DND-41 (cell line): Measurements from ENCODE around the gene DIS3L2.

ENCODE experiments used
- ATAC-seq: fragments of 200-7000 bp; cut with Tn5 transposase; 3 replicates; pipeline ENCODE4 v1.9.1; 2021; ENCODE audit warnings: low read depth; ENCODE audit not compliant: insufficient read depth
- DNase-seq: peaks from one replicate; pipeline ENCODE4 v3.0.0-alpha.2; 2020
- H2AFZ ChIP-seq: 2 replicates; pipeline ENCODE4 v1.6.0; 2012; ENCODE audit warnings: low read depth, low read length
- H3K27ac ChIP-seq: 2 replicates; pipeline ENCODE4 v1.5.1; 2012; ENCODE audit warnings: low read length, inconsistent platforms
- H3K27me3 ChIP-seq: fragments of 200-600 bp; sonication (generic); 2 replicates; pipeline ENCODE4 v1.6.0; 2012; ENCODE audit warnings: low read length, mild to moderate bottlenecking, inconsistent platforms; ENCODE audit not compliant: insufficient read depth, poor library complexity
- H3K36me3 ChIP-seq: 2 replicates; pipeline ENCODE4 v1.5.1; 2012; ENCODE audit warnings: low read length, inconsistent platforms; ENCODE audit not compliant: insufficient read depth
- H3K4me1 ChIP-seq: 2 replicates; pipeline ENCODE4 v1.5.1; 2012; ENCODE audit warnings: mild to moderate bottlenecking, low read length; ENCODE audit not compliant: insufficient read depth
- H3K4me2 ChIP-seq: 2 replicates; pipeline ENCODE4 v1.6.0; 2012; ENCODE audit warnings: mild to moderate bottlenecking, moderate library complexity, low read length, inconsistent platforms; ENCODE audit not compliant: insufficient read depth
- H3K4me3 ChIP-seq, 2 experiments: fragments of 200-600 bp in 1 of 2; shearing (Covaris generic) in 1 of 2; 2 replicates each; pipeline ENCODE4 v1.5.1; 2012 to 2016; ENCODE audit warnings: inconsistent platforms in 2 of 2, low read length in 2 of 2, mild to moderate bottlenecking in 2 of 2, low read depth in 1 of 2, moderate library complexity in 1 of 2
- H3K79me2 ChIP-seq: 2 replicates; pipeline ENCODE4 v1.6.0; 2012; ENCODE audit warnings: low read length, inconsistent platforms; ENCODE audit not compliant: insufficient read depth
- H3K9ac ChIP-seq: 2 replicates; pipeline ENCODE4 v1.6.0; 2012; ENCODE audit warnings: low read depth, mild to moderate bottlenecking, inconsistent platforms, low read length, moderate library complexity
- H3K9me3 ChIP-seq: 2 replicates; pipeline ENCODE4 v1.5.1; 2012; ENCODE audit warnings: low read length, moderate library complexity, mild to moderate bottlenecking, inconsistent platforms; ENCODE audit not compliant: insufficient read depth, severe bottlenecking
- H4K20me1 ChIP-seq: 2 replicates; pipeline ENCODE4 v1.6.0; 2012; ENCODE audit warnings: low read length; ENCODE audit not compliant: insufficient read depth
- CTCF ChIP-seq: IDR thresholded peaks from 2 replicates; pipeline ENCODE4 v1.5.1; 2012; ENCODE audit warnings: borderline replicate concordance, low read length, moderate library complexity, mild to moderate bottlenecking; ENCODE audit not compliant: poor library complexity, severe bottlenecking; ENCODE audit errors: extremely low read depth
- EZH2 ChIP-seq: IDR thresholded peaks from 3 replicates; pipeline ENCODE4 v1.6.1; 2012; ENCODE audit warnings: borderline replicate concordance, low read depth, mild to moderate bottlenecking, moderate library complexity, low read length, inconsistent platforms; ENCODE audit not compliant: severe bottlenecking

The DIS3L2 gene

GRCh38 chr2:232228971-232229894 lies 267.7 kb downstream of the DIS3L2 start:
- H3K36me3 ChIP-seq = no peaks in the 10 kb centered on the region
- H3K9ac ChIP-seq = no peak overlapping the region
- no peaks in the 10 kb centered on the region for H3K27me3 ChIP-seq
- H2AFZ ChIP-seq = no peak overlapping the region
- H3K4me2 ChIP-seq = no peak overlapping the region
- no peaks in the 10 kb centered on the region for H3K9me3 ChIP-seq
- ATAC-seq (no peak), DNase-seq (no peak)
- peaks cover 11% of the 10 kb centered on the region for H3K4me1 ChIP-seq
- no peak overlapping the region for H3K4me3 ChIP-seq
- no peaks in the 10 kb centered on the region for H3K79me2 ChIP-seq
- no peaks in the 10 kb centered on the region for H4K20me1 ChIP-seq
- H3K27ac ChIP-seq = no peak overlapping the region
- TF ChIP-seq EZH2 = no peak
- no peak for TF ChIP-seq CTCF

- no peaks in the 10 kb centered on the region for H4K20me1 ChIP-seq
Measured at GRCh38 chr2:232229911-232230310, 268.4 kb downstream of the DIS3L2 start.

GRCh38 chr2:232230560-232230959 lies 269.0 kb downstream of the DIS3L2 start:
- Histone ChIP-seq H3K79me2 (no peaks in the 10 kb centered on the region), H3K27ac (no peak overlapping the region), H2AFZ (no peak overlapping the region), H3K9me3 (no peaks in the 10 kb centered on the region), H3K4me1 (peaks cover 11% of the 10 kb centered on the region), H3K9ac (no peak overlapping the region), H3K4me3 (no peak overlapping the region), H3K27me3 (no peaks in the 10 kb centered on the region), H4K20me1 (no peaks in the 10 kb centered on the region), H3K36me3 (no peaks in the 10 kb centered on the region), H3K4me2 (no peak overlapping the region)
- TF ChIP-seq CTCF (peak; percentile 44), EZH2 (no peak)
- DNase-seq (peak; percentile 26), ATAC-seq (no peak)

More at GRCh38 chr2:232229911-232230310, 268.4 kb downstream of the DIS3L2 start:
- Histone ChIP-seq H3K79me2 (no peaks in the 10 kb centered on the region), H3K4me1 (peaks cover 11% of the 10 kb centered on the region), H3K9ac (no peak overlapping the region), H3K4me2 (no peak overlapping the region), H2AFZ (no peak overlapping the region), H3K36me3 (no peaks in the 10 kb centered on the region), H3K9me3 (no peaks in the 10 kb centered on the region), H3K27ac (no peak overlapping the region), H3K4me3 (no peak overlapping the region), H3K27me3 (no peaks in the 10 kb centered on the region)
- ATAC-seq (no peak), DNase-seq (no peak)
- TF ChIP-seq CTCF (no peak), EZH2 (no peak)
